Mucosa of descending colon (tissue), 3 donors: ENCODE results near the gene MDN1. TPM values are rescaled to one million over a fixed set of nuclear protein-coding genes. Genes with fewer than 3 reads are reported as not detected.

ENCODE experiments used
- ATAC-seq: fragments of 200-7000 bp; cut with Tn5 transposase; one replicate; pipeline ENCODE4 v1.9.1; 2020; ENCODE audit warnings: mild to moderate bottlenecking, moderate library complexity
- DNase-seq, 3 donors: peaks; one replicate each; pipeline ENCODE4 v3.0.0-alpha.2; 2020
- H3K36me3 ChIP-seq: fragments of 200-600 bp; one replicate; pipeline ENCODE4 v1.8.0; 2021; ENCODE audit warnings: low read depth, mild to moderate bottlenecking
- H3K4me1 ChIP-seq: fragments of 200-600 bp; one replicate; pipeline ENCODE4 v1.8.0; 2021; ENCODE audit warnings: low read depth, mild to moderate bottlenecking
- H3K4me3 ChIP-seq: fragments of 200-600 bp; one replicate; pipeline ENCODE4 v1.8.0; 2021; ENCODE audit warnings: mild to moderate bottlenecking
- H3K9me3 ChIP-seq: fragments of 200-600 bp; one replicate; pipeline ENCODE4 v1.8.0; 2021; ENCODE audit warnings: mild to moderate bottlenecking
- CTCF ChIP-seq: fragments of 200-600 bp; IDR thresholded peaks from one replicate; pipeline ENCODE4 v1.8.0; 2022; ENCODE audit warnings: antibody characterized with exemption, mild to moderate bottlenecking
- intact Hi-C, 2 donors: fragments of 100-400 bp; cut with DNase I in 1 of 2; cut with micrococcal nuclease in 1 of 2; formaldehyde crosslinking; loops; one replicate each; pipeline versions ENCODE4 v1.11.0 to v1.11.1; 2022; cut with DNase I, micrococcal nuclease
- total RNA-seq, 3 donors: library from RNA; stranded (reverse); fragmentation: NEBNext Ultra II Directional in 2 of 3; extraction: Animal tissue kit (Norgen Biotek cat#: 25700) in 2 of 3; gene quantifications; one replicate each; pipeline versions ENCODE4 v1.2.1 to v1.2.4, GENCODE V29; 2021 to 2023
- donor health status: DM: no; HTN: no; CAD: no; lungs with moderate emphysema.
- donor health status: DM: no; HTN: no; CAD: no.
- donor health status: DM: no; HTN: yes; CAD: no.

MDN1 gene
- total RNA-seq, 3 donors from 2014 or later, result 23.6 to 37.8 (median 32.5) TPM

- TF ChIP-seq CTCF, result no peak
- no peak for DNase-seq
- ATAC-seq, result no peak
- Histone ChIP-seq H3K36me3 (peaks cover 5% of the 10 kb centered on the region), H3K9me3 (no peaks in the 10 kb centered on the region), H3K4me1 (no peaks in the 10 kb centered on the region), H3K4me3 (no peak overlapping the region)
- intact Hi-C loops, result no loop called here
Measured at GRCh38 chr6:89679215-89680120, 140.1 kb downstream of the MDN1 start.

GRCh38 chr6:89678531-89678930, 141.1 kb downstream of the MDN1 start:
- TF ChIP-seq CTCF, result no peak
- H3K9me3 ChIP-seq, result no peaks in the 10 kb centered on the region
- intact Hi-C loops, result no loop called here
- H3K4me3 ChIP-seq, result no peak overlapping the region
- H3K4me1 ChIP-seq, result no peaks in the 10 kb centered on the region
- DNase-seq, result no peak
- peaks cover 8% of the 10 kb centered on the region for H3K36me3 ChIP-seq
- no peak for ATAC-seq

GRCh38 chr6:89675949-89676748, 143.4 kb downstream of the MDN1 start:
- H3K4me3 ChIP-seq, result no peak overlapping the region
- no peak for ATAC-seq
- DNase-seq, result no peak
- no peak for TF ChIP-seq CTCF
- no peaks in the 10 kb centered on the region for H3K4me1 ChIP-seq
- peaks cover 13% of the 10 kb centered on the region for H3K36me3 ChIP-seq
- no peaks in the 10 kb centered on the region for H3K9me3 ChIP-seq
- intact Hi-C loops, result no loop called here

GRCh38 chr6:89670935-89671565, 148.5 kb downstream of the MDN1 start:
- Histone ChIP-seq H3K4me1 (no peaks in the 10 kb centered on the region), H3K4me3 (no peak overlapping the region), H3K36me3 (peaks cover 8% of the 10 kb centered on the region), H3K9me3 (no peaks in the 10 kb centered on the region)
- no peak for TF ChIP-seq CTCF
- intact Hi-C loops, result no loop called here
- ATAC-seq, result no peak
- no peak for DNase-seq

GRCh38 chr6:89669002-89669401, 150.6 kb downstream of the MDN1 start:
- intact Hi-C loops, result no loop called here
- no peak for DNase-seq
- ATAC-seq, result no peak
- H3K36me3 ChIP-seq, result peaks cover 4% of the 10 kb centered on the region
- no peaks in the 10 kb centered on the region for H3K4me1 ChIP-seq
- no peak overlapping the region for H3K4me3 ChIP-seq
- H3K9me3 ChIP-seq, result no peaks in the 10 kb centered on the region
- no peak for TF ChIP-seq CTCF
